Stimulated activated naive CD8-positive, alpha-beta T cell treated with anti-CD3 and anti-CD28 coated beads, Interleukin-15, Interleukin-2, amounts not matched to agents 100 ng/mL and 50 ng/mL, for 24 hours (primary cell): ENCODE data around the gene CBX2.

Experiments used
- H3K27ac Mint-ChIP-seq: one replicate; pipeline ENCODE4 v1.8.0; 2021; ENCODE audit warnings: mild to moderate bottlenecking, mixed read lengths
- H3K27me3 Mint-ChIP-seq: one replicate; pipeline ENCODE4 v1.8.0; 2021; ENCODE audit warnings: mixed read lengths
- H3K36me3 Mint-ChIP-seq: one replicate; pipeline ENCODE4 v1.8.0; 2021; ENCODE audit warnings: low read depth, mixed read lengths
- H3K4me1 Mint-ChIP-seq: one replicate; pipeline ENCODE4 v1.8.0; 2021; ENCODE audit warnings: low read depth, mixed read lengths
- H3K4me3 Mint-ChIP-seq: one replicate; pipeline ENCODE4 v1.8.0; 2021; ENCODE audit warnings: mild to moderate bottlenecking, mixed read lengths
- H3K9me3 Mint-ChIP-seq: one replicate; pipeline ENCODE4 v1.8.0; 2021; ENCODE audit warnings: mixed read lengths

The CBX2 gene

DNA sequence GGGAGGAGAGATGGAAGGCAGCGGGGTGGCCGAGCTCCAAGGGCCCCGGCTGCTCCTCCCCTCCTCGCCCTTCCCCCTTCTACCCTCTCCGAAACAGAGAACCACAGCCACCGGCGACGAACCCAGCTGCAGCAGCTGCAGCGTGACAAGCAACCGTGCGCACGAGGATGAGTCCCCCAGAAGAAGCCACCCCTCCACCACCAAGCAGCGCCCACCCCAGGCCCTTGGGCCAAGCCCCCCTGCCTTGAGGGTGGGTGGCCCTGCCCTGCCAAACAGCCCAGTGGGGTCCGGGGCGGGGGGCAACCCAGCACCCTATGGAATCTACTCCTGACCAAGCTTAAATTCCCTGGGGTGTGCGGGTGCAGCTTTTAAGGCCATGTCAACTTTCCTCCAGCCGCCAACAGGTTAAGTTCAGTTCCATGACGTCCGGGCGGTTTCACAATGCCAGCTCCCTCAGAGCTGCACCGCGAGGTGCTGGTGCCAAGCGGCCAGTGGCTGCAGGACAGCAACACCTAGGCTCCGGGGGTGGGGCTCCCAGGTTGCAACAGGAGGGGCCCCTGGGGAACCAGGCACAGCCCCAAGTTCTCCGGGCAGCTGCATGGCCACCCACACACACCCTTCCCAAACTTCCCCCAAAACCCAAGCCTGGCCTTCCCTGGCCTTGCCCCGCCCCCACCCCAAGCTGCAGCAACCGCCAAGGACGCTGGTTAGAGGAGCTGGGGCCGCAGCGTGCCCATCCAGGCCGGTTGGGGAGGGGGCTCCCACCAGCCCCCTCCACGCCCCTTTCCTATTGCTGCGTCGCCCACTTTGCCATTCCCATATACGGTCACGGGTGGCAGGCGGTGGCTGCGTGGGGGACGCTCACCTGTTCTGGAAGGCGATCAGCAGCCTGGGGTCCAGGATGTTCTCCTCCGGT, 59.3 kb downstream of the CBX2 start:
- H3K36me3 Mint-ChIP-seq: peaks cover 12% of the 10 kb centered on the region
- peak overlapping the region; percentile 75 for H3K27ac Mint-ChIP-seq
- H3K4me1 Mint-ChIP-seq: peaks cover 48% of the 10 kb centered on the region

More for the DNA sequence above, 59.3 kb downstream of the CBX2 start:
- Mint-ChIP-seq H3K4me3 (peak overlapping the region; percentile 90), H3K9me3 (no peaks in the 10 kb centered on the region), H3K27me3 (peaks cover 15% of the 10 kb centered on the region)
